HG02938 (cell line): ENCODE results near the gene S1PR5.

Source experiments
- ATAC-seq: cut with Tn5 transposase; IDR thresholded peaks from one replicate; pipeline ENCODE4 v1.9.1; 2021; ENCODE audit warnings: mild to moderate bottlenecking, moderate library complexity; ENCODE audit not compliant: unreplicated experiment

S1PR5 gene

GRCh38 chr19:10473192-10473591 lies 44.1 kb downstream of the S1PR5 start:
- ATAC-seq: no peak

DNA sequence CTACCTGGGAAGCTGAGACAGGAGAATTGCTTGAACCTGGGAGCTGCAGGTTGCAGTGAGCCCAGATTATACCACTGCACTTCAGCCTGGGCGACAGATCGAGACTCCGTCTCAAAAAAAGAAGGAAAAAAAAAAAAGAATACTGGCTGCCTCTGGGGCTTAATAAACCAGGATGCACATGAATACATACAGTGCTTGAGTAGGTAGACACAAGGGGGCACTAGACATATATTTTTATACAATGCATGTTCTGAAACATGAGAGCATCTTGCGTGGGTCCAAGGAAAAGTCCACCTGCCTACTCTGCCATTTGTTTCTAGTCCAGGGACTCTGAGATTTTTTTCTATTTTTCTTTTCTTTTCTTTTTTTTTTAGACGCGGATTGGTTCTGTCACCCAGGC lies 45.3 kb downstream of the S1PR5 start:
- no peak for ATAC-seq

- ATAC-seq: no peak
Measured at GRCh38 chr19:10468133-10468532, 49.1 kb downstream of the S1PR5 start.

DNA sequence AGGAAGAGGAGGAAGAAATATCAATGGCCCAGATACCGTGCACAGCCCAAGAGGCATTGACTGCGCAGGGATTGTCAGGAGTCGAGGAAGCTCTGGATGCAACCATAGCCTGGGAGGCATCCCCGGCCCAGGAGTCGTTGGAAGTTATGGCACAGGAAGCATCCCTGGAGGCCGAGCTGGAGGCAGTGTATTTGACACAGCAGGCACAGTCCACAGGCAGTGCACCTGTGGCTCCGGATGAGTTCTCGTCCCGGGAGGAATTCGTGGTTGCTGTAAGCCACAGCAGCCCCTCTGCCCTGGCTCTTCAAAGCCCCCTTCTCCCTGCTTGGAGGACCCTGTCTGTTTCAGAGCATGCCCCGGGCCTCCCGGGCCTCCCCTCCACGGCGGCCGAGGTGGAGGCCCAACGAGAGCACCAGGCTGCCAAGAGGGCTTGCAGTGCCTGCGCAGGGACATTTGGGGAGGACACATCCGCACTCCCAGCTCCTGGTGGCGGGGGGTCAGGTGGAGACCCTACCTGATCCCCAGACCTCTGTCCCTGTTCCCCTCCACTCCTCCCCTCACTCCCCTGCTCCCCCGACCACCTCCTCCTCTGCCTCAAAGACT lies 50.0 kb downstream of the S1PR5 start:
- no peak for ATAC-seq

DNA sequence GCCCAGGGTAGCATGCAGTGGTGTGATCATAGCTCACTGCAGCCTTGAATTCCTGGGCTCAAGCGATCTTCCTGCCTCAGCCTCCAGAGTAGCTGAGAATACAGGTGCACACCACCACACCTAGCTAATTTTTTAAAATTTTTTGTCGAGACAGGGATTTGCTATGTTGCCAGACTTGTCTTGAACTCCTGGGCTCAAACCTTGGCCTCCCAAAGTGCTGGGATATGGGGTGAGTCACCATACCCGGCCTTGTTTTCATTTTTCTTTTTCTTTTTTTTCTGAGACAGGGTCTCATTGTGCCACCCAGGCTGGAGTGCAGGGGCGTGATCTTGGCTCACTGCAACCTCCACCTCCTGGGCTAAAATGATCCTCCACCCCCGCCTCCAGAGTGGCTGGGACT lies 52.8 kb downstream of the S1PR5 start:
- no peak for ATAC-seq
